HL-60 (cell line): ENCODE results near the gene MX2.

Experiments used
- SPI1 ChIP-seq: IDR thresholded peaks from 2 replicates; pipeline ENCODE4 v1.6.1; 2012; ENCODE audit warnings: low read depth, mild to moderate bottlenecking, borderline replicate concordance
- TF ChIP-seq, protein P1 (sequence below): IDR thresholded peaks from one replicate; pipeline ENCODE4 v1.5.1; 2011; ENCODE audit warnings: low read length, control low read depth, inconsistent platforms; ENCODE audit not compliant: insufficient read depth

DNA sequence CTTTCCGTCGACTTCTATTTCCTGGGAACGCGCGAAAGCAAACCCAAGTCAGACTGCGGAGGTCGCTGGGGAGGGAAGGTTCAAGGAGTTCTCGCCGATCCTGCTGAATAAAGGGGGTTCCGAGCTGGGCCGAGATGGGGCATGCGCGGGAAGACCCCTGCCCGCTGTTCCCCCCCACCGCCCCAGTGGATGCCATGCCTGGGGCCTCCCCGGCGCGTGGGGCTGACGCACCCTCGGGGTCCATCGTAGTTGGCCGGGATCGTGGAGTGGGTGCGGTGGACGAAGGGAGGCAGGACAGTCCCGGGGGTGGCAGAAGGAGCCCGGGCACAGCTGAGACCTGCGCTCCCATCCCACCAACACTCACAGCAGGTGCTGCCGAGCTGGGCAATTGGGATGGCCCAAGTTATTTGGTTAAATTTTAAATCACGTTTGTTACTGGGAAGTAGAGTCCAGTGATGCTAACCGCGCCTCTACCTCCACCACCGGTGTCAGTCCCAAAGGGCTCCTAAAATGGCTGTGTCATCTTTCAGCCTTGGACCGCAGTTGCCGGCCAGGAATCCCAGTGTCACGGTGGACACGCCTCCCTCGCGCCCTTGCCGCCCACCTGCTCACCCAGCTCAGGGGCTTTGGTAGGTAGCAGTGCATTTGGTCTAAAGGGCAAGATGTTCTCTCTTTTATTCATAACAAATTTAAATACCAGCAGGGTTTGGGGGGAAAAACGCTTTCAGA lies 65.0 kb downstream of the MX2 start:
- TF ChIP-seq, protein P1, sequence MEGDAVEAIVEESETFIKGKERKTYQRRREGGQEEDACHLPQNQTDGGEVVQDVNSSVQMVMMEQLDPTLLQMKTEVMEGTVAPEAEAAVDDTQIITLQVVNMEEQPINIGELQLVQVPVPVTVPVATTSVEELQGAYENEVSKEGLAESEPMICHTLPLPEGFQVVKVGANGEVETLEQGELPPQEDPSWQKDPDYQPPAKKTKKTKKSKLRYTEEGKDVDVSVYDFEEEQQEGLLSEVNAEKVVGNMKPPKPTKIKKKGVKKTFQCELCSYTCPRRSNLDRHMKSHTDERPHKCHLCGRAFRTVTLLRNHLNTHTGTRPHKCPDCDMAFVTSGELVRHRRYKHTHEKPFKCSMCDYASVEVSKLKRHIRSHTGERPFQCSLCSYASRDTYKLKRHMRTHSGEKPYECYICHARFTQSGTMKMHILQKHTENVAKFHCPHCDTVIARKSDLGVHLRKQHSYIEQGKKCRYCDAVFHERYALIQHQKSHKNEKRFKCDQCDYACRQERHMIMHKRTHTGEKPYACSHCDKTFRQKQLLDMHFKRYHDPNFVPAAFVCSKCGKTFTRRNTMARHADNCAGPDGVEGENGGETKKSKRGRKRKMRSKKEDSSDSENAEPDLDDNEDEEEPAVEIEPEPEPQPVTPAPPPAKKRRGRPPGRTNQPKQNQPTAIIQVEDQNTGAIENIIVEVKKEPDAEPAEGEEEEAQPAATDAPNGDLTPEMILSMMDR: no peak
- TF ChIP-seq SPI1: no peak
